DMS 273 (cell line): ENCODE measurements around the gene IER3.
"Not testable (repeated sequence)": the region's sequence is repeated elsewhere in the genome, so short reads cannot be mapped to it uniquely, and the experiment has no call there.

Source experiments
- DNase-seq: peaks from one replicate; lab custom pipeline; 2025; ENCODE audit not compliant: unreplicated experiment; lab: John Stamatoyannopoulos, UW

Gene IER3

DNA sequence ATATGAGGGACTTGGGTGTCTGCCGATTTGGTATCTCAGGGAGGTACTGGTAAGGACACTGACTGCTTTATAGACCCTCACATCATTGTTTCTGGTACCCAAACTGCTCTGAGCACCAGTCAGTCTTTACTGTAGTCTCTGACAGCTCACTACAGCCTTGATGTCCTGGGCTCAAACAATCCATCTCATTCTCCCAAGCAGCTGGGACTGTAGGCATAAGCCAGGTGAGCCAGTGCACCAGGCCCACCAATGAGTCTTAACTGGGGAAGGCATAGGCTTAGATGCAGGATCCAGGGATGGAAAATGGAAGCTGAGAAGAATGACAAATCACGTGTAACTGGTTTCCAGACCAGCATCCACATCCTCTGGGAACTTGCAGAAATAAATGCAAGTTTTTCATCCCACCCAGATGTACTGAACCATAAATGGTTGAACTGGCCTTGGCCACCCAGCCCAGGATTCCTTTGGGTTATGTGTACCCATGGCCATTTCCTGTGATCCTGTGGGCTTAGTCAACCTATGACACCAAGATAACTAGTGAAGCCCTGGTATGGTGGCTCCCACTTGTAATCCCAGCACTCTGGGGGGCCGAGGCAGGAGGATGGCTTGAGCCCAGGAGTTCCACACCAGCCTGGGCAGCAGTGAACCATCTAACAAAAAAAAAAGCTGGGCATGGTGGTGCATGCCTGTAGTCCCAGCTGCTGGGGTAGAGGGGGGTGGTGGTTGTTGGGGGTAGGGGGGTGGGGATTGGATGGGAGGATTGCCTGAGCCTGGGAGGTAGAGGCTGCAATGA lies 18.4 kb downstream of the IER3 start:
- peak; percentile 78 for DNase-seq

DNA sequence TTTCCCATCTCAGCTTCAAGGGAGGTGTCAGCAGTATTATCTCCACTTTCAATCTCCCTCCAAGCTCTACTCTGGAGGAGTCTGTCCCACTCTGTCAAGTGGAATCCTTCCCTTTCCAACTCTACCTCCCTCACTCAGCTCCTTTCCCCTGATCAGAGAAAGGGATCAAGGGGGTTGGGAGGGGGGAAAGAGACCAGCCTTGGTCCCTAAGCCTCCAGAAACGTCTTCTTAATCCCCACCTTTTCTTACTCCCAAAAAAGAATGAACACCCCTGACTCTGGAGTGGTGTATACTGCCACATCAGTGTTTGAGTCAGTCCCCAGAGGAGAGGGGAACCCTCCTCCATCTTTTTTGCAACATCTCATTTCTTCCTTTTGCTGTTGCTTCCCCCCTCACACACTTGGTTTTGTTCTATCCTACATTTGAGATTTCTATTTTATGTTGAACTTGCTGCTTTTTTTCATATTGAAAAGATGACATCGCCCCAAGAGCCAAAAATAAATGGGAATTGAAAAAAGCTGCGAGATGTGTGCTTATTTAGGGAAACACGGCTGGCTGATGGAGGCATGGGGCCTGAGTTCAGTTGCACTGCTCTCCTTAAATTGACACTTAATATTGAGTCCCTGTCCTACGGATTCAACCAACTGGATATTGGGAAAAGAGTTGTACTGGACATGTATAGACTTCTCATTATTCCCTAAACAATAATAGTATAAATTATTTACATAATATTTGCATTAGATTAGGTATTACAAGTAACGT lies 19.3 kb downstream of the IER3 start:
- DNase-seq = peak; percentile 74

DNA sequence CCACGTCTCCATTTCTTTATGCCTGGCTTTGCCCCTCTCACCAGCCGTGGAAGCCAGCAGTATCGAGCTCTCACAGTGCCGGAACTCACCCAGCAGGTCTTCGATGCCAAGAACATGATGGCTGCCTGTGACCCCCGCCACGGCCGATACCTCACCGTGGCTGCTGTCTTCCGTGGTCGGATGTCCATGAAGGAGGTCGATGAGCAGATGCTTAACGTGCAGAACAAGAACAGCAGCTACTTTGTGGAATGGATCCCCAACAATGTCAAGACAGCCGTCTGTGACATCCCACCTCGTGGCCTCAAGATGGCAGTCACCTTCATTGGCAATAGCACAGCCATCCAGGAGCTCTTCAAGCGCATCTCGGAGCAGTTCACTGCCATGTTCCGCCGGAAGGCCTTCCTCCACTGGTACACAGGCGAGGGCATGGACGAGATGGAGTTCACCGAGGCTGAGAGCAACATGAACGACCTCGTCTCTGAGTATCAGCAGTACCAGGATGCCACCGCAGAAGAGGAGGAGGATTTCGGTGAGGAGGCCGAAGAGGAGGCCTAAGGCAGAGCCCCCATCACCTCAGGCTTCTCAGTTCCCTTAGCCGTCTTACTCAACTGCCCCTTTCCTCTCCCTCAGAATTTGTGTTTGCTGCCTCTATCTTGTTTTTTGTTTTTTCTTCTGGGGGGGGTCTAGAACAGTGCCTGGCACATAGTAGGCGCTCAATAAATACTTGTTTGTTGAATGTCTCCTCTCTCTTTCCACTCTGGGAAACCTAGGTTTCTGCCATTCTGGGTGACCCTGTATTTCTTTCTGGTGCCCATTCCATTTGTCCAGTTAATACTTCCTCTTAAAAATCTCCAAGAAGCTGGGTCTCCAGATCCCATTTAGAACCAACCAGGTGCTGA lies 20.3 kb downstream of the IER3 start:
- not testable (repeated sequence) for DNase-seq

DNA sequence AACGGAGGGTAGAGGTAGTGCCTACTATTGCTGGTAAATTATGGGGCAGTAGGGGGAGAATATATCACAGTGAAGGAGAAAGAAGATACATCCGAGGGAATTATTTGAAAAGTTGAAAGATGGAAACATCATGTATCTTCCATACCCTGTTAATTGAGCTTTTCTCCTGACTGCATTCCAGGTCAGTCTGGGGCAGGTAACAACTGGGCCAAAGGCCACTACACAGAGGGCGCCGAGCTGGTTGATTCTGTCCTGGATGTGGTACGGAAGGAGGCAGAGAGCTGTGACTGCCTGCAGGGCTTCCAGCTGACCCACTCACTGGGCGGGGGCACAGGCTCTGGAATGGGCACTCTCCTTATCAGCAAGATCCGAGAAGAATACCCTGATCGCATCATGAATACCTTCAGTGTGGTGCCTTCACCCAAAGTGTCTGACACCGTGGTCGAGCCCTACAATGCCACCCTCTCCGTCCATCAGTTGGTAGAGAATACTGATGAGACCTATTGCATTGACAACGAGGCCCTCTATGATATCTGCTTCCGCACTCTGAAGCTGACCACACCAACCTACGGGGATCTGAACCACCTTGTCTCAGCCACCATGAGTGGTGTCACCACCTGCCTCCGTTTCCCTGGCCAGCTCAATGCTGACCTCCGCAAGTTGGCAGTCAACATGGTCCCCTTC lies 21.0 kb downstream of the IER3 start:
- DNase-seq = not testable (repeated sequence)

DNA sequence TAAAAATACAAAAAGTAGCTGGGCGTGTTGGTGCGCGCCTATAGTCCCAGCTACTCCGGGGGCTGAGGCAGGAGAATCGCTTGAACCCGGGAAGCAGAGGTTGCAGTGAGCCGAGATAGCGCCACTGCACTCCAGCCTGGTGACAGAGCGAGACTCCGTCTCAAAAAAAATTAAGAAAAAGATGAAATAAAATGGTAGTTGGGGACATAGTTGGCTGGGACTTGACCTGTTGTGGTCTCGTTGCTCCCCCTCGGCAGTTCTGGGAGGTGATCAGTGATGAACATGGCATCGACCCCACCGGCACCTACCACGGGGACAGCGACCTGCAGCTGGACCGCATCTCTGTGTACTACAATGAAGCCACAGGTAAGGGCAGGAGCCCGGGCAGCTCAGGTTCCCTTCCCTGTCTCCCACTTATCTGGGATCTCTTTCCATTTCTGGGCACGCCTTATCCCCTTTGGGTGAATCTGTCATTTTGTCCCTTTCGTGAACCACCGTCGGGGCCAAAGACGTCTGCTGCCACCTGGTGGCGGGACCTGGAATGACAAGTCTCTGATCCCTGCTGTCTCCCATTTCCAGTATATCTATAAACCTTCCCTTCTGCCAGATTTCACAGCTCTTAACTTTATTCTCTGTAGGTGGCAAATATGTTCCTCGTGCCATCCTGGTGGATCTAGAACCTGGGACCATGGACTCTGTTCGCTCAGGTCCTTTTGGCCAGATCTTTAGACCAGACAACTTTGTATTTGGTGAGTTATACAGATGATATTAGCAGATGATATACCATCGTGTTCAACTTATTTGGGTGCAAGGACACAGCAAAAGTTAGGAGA lies 21.9 kb downstream of the IER3 start:
- peak; percentile 89 for DNase-seq

DNA sequence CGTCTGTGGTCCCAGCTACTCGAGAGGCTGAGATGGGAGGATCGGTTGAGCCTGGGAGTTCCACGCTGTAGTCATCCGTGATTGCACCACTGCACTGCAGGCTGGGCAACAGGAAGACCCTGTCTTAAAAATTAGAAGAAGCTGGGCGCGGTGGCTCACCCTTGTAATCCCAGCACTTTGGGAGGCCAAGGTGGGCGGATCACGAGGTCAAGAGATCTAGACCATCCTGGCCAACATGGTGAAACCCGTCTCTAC lies 22.4 kb downstream of the IER3 start:
- DNase-seq = not testable (repeated sequence)

DNA sequence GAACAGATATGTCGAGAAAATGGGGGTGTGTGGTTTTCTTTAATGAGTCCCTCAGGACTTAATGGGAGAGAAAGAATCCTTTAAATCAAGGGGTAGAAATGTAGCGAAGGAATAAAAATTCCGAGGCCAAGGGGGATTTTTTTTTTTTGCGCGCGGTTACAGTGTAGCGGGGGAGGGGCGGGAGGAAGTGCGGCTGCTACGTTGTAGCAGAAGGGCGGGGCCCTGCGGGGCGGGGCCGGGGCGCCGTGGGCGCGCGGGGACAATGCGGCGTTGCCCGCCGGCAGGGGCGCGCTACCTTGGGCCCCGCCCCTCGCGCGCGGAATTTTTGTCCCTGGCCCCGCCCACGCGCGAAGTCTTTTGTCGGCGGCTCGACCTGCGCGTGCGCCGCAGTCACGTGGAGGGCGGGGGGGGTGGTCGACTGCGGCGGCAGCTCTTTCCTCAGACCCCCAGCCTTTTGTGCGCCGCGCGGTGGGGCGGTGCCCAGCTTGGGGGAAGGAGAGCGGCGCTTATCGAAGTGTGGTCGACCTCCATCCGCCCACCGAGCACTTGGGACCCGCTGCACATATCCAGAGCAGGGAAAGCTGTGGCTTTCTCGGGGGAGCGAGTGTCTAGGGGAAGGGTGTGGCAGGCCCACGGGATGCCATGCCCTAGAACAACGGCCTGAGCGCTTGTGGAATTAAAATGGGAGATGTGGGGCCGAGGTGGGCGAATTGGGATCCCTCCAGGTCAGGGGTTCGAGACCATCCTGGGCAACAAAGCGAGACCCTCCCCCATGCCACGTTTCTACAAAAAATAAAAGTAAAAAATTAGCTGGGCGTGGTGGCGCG lies 22.9 kb downstream of the IER3 start:
- peak; percentile 96 for DNase-seq

DNA sequence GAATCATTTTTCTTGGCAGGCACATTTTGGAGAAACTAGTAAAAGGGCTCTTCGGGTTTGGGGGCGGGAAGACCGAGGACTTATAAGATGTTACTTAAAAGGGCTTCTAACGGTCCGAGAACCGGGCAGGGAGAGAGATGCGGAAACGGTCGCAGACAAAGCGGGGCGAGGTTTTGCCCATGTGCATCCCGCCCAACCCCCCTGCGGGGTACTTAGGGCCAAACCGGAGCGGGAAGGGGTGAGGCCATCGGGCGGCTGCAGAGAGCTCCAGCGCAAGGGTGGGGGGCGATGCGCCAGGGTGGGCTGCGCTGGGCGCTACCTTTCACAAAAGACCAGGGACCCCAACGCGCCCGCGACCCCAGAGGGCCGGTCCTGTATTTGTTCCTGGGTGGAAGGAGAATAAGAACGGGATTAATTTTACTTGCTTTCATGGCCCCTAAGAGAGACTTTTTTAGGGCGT lies 23.6 kb downstream of the IER3 start:
- DNase-seq = peak; percentile 84

DNA sequence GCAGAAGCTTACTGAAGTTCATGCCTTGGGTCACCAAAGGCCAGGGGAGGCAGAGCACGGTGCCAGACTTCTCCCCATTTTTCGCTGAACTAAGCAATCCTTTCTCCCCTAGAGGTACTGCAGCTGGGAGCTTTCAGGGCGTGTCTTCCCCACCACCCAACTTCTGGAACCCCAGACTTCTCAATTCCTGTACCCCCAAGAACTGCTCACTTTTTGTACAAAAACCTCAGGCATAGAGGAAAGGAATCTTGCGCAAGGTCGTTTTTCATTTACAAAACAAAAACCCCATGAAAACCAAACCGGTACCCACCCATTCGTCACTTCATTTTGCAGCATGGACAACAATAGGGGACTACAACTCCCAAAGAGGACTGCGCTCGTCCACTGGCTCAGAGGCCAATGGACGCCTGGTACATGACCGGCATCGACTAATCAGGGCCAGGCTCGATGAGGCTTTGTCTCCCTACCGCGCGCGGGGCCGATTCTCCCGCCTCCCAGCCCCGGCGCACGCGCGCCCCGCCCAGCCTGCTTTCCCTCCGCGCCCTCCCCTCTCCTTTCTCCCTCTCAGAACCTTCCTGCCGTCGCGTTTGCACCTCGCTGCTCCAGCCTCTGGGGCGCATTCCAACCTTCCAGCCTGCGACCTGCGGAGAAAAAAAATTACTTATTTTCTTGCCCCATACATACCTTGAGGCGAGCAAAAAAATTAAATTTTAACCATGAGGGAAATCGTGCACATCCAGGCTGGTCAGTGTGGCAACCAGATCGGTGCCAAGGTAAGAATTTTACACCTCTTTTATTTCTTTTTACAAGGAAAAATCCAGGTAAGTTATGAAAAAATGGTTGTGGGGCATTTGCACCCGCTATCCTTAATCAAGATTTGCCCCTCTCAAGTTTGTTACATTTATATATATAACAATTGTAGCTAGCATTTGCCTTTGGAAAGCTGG lies 24.3 kb downstream of the IER3 start, which contains the start of gene TUBB:
TSS of gene TUBB (plus strand) at position 562 of the 947 bp plus-strand sequence. CDS start at position 717, 155 bp downstream.
- peak; percentile 99 for DNase-seq

DNA sequence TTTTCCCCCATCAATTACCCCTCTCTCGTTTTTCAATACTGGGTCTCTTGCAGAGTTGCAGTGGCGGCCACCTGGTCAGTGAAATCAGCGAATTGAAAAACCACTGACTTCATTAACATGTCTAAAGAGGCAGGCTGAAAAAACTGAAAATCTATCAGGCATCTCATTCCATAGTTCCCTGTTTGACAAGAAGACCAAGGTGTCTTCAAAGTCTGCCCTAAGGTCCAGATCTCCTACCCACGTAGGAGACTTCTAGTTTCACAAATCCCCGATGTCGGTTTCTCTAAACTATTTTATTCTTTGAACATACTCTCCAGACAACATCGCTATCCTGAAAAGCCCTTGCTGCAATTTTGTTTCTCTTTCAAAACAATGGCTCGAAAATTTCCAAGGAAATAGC lies 25.0 kb downstream of the IER3 start:
- DNase-seq = peak; percentile 61

DNA sequence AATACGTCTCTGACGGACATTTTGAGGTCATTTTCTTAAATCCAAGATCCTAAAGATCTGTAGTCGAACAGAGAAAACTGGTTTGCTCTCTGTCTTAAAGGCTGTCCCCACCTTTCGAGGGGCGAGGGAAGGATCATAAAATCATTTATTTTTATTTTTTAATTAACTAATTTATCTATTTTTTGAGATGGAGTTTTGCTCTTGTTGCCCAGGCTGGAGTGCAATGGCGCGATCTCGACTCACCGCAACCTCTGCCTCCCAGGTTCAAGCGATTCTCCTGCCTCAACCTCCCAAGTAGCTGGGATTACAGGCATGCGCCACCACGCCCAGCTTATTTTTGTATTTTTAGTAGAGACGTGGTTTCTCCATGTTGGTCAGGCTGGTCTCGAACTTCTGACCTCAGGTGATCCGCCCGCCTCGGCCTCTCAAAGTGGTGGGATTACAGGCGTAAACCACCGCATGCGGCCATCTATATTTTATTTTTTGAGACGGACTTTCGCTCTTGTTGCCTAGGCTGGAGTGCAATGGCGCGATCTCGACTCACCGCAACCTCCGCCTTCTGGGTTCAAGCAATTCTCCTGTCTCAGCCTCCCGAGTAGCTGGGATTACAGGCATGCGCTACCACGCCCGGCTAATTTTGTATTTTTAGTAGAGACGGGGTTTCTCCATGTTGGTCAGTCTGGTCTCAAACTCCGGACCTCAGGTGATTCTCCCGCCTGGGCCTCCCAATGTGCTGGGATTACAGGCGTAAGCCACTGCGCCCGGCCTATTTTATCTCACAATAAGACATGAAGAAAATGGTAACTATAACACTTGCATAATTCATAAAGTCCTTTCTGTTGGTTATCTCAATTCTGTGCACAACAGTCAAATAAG lies 26.3 kb downstream of the IER3 start:
- not testable (repeated sequence) for DNase-seq

DNA sequence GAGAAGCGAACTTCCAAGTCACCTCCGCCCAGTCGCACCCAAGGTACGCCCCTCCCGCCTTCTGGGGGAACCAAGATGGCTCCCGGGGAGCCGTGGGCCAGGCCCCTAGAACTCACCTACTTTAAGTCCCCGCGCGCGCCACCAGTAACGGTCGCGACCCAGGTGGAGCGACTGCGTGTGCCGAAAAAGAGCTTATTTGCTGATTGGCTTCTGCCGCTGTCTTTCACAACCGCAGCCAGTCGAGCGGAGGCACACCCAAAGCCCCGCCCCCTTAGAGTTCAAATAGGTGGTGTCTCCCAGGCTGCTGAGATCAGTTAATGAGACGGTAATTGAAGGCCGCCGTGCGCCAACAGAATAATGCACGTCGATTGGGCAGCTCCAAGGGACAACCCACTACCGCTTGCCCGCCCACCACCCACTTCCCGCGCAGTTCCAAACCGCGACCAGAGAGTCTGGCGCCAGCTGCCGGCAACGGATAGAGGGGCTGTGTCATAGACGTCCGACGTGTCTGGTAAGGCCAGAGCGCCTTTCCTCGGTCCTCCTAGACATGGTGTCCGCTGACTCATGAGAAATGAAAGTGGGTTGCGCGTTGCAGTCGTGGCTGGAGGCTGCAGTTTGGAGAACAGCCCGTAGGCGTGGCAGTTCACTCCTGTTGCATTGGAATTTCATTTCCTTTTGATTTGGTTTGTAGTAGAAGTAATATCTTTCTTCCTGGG lies 27.1 kb downstream of the IER3 start, which contains the start of gene MDC1:
TSS of gene MDC1 (minus strand) at position 153 of the 716 bp plus-strand sequence. CDS start 2,106 bp downstream, outside the sequence.
- DNase-seq = peak; percentile 100

DNA sequence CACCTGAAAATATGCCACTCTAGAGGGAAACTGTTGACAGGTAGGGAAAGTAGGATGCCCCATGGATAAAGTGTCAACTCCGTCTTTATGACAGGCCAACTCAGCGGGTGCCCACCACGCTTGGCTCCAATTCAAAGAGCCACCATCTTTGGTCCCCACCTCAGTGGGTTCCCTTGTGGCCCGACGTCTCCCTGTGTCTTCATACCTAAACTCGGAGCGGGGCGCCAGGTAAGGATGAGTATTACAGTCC lies 27.5 kb downstream of the IER3 start:
- no peak for DNase-seq

DNA sequence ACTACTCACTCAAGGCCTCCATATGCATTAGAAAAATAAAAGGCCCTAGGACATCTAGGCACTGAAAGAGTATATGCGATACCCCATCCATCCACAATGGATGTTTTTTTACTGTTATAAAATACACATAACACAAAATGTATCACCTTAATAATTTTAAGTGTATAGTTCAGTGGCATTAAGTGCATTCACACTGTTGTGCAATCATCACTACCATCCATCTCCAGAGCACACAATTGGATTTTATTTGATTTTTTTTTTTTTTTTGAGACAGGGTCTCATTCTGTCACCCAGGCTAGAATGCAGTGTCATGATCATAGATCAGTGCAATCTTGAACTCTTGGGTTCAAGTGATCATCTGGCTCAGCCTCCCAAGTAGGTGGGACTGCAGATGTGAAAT lies 30.1 kb downstream of the IER3 start:
- DNase-seq = no peak

DNA sequence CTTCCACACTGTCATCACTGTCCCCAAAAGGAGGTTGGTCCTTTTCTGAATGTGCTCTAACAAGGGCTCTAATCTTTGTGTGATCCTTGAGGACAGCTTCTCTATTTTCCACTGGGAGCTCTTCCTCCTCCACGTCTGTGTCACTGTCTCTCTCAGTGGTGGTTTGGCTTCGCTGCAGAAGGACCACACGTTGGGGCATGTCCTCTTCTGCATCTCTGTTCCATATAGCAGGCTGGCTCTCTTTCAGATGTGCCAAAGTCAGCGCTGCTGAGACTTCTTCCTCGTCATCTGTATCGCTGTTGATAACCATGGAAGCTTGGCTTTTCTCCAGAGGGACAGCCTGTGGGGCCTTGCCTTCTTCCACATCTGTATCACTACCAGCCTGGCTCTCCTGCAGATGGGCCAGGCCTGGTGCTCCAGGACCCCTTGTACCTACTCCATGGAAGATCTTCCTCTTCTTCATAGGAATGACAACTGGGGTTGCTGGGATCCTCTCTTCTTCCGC lies 31.9 kb downstream of the IER3 start:
- no peak for DNase-seq

DNA sequence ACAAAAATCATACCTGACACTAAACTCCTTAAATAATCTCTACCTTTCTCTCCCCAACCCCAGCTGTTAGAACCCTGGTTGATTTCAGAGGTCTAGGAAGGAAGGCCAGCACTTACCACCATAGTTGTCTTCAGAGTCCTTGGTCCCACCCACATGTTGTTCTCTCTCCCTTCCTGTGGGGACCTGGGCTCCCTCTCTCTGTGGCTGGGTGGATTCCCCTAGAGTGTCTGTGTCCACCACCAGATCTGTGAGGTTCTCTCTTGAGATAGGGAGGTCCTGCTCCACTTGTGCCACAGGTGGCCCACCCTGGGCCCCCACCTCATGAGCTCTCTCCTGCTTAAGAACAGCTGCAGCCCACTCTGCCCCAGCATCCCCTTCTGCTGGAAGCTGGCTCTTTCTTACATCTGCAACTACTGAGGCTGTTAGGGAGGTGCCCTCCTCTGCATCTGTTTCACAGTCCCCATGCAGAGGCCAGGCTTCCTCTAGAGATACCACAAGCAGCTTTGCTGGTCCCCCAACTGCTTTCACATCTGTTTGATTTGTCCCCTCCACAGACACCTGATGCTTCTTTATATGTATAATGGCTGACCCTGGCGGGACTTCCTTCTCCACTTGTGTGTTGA lies 32.5 kb downstream of the IER3 start:
- DNase-seq = no peak
